Choroid plexus epithelial cell (primary cell): ENCODE data around the gene IL5.
"Not testable (repeated sequence)": the region's sequence is repeated elsewhere in the genome, so short reads cannot be mapped to it uniquely, and the experiment has no call there.

ENCODE experiments used
- DNase-seq: peaks from one replicate; pipeline ENCODE4 v3.0.0-alpha.2; 2010; ENCODE audit warnings: low read depth
- H3K4me3 ChIP-seq: 2 replicates; pipeline ENCODE4 v1.5.1; 2011; ENCODE audit warnings: low read depth, mild to moderate bottlenecking, control low read depth, low read length, moderate library complexity
- CTCF ChIP-seq: conservative IDR thresholded peaks from 2 replicates; pipeline ENCODE4 v1.5.1; 2011; ENCODE audit warnings: low read depth, mild to moderate bottlenecking, control low read depth, inconsistent platforms, low read length, moderate library complexity

The IL5 gene

GRCh38 chr5:132543472-132544201 is at the start of gene IL5:
Gene IL5, minus strand, starts transcription at chr5:132543522. Its CDS starts 44 bp downstream, at chr5:132543478.
- no peak for TF ChIP-seq CTCF

GRCh38 chr5:132592521-132592920 is 49.2 kb upstream of the IL5 start:
- peak; percentile 18 for DNase-seq
- H3K4me3 ChIP-seq: no peak overlapping the region
- no peak for TF ChIP-seq CTCF

More at GRCh38 chr5:132543472-132544201, at the start of gene IL5:
- no peak within 1 kb of the TSS for H3K4me3 ChIP-seq
- DNase-seq: no peak

GRCh38 chr5:132591145-132591544 is 47.8 kb upstream of the IL5 start:
- peak; percentile 35 for TF ChIP-seq CTCF
- peak; percentile 43 for DNase-seq
- H3K4me3 ChIP-seq: no peak overlapping the region

GRCh38 chr5:132589467-132589866 is 46.1 kb upstream of the IL5 start:
- no peak for DNase-seq
- no peak overlapping the region for H3K4me3 ChIP-seq
- TF ChIP-seq CTCF: no peak

- H3K4me3 ChIP-seq: no peak overlapping the region
- no peak for TF ChIP-seq CTCF
- no peak for DNase-seq
Observed at GRCh38 chr5:132586063-132586462, 42.7 kb upstream of the IL5 start.

GRCh38 chr5:132584560-132584959 is 41.2 kb upstream of the IL5 start:
- not testable (repeated sequence) for DNase-seq, H3K4me3 ChIP-seq

GRCh38 chr5:132576123-132576522 is 32.8 kb upstream of the IL5 start:
- DNase-seq: no peak
- H3K4me3 ChIP-seq: no peak overlapping the region
- TF ChIP-seq CTCF: no peak

- TF ChIP-seq CTCF: no peak
- no peak for DNase-seq
- no peak overlapping the region for H3K4me3 ChIP-seq
Observed at GRCh38 chr5:132566657-132567056, 23.3 kb upstream of the IL5 start.

- DNase-seq, H3K4me3 ChIP-seq: not testable (repeated sequence)
Observed at GRCh38 chr5:132564555-132564954, 21.2 kb upstream of the IL5 start.
